PC-3 (cell line): ENCODE measurements around the gene KEAP1. TPM values are rescaled to one million over a fixed set of nuclear protein-coding genes. Genes with fewer than 3 reads are reported as not detected.
"Not testable (repeated sequence)": the region's sequence is repeated elsewhere in the genome, so short reads cannot be mapped to it uniquely, and the experiment has no call there.

Source experiments
- ATAC-seq: fragments of 200-7000 bp; cut with Tn5 transposase; 2 replicates; pipeline ENCODE4 v1.9.1; 2020; ENCODE audit warnings: mild to moderate bottlenecking, moderate library complexity
- BruUV-seq: library from RNA; stranded (reverse); fragments of 400-500 nt; replicated peaks from 2 replicates; lab custom pipeline; 2021; lab: Mats Ljungman, UMichigan
- CTCF ChIA-PET: fragments of 300-600 bp; sonication (Branson Sonifier 250); formaldehyde crosslinking; loops from one replicate; lab custom pipeline; 2022; ENCODE audit warnings: antibody characterized with exemption; lab: Charles Lee
- POLR2A ChIA-PET: fragments of 300-600 bp; sonication (Branson Sonifier 250); formaldehyde crosslinking; loops from one replicate; lab custom pipeline; 2022; ENCODE audit warnings: antibody characterized with exemption; ENCODE audit not compliant: unreplicated experiment; lab: Charles Lee
- DNase-seq: peaks from one replicate; pipeline ENCODE4 v3.0.0-alpha.2; 2015
- H2AFZ ChIP-seq: fragments of 300-600 bp; sonication (generic); 2 replicates; pipeline ENCODE4 v1.6.0; 2016; ENCODE audit warnings: antibody characterized with exemption, low read length
- H3F3A ChIP-seq: fragments of 300-600 bp; sonication (generic); one replicate; pipeline ENCODE4 v1.6.0; 2017; ENCODE audit warnings: antibody characterized with exemption, low read length, control low read depth, mild to moderate bottlenecking; ENCODE audit not compliant: unreplicated experiment
- H3K27ac ChIP-seq: fragments of 300-600 bp; sonication (generic); 2 replicates; pipeline ENCODE4 v1.5.1; 2016; ENCODE audit warnings: mild to moderate bottlenecking, low read length
- H3K27me3 ChIP-seq: fragments of 300-600 bp; sonication (generic); 2 replicates; pipeline ENCODE4 v1.6.1; 2016; ENCODE audit warnings: low read length, mixed read lengths
- H3K36me3 ChIP-seq: fragments of 300-600 bp; sonication (generic); 2 replicates; pipeline ENCODE4 v1.6.1; 2016; ENCODE audit warnings: low read depth, mixed run types, low read length, mixed read lengths
- H3K4me1 ChIP-seq: fragments of 300-600 bp; sonication (generic); 2 replicates; pipeline ENCODE4 v1.5.1; 2016; ENCODE audit warnings: low read length; ENCODE audit not compliant: insufficient read depth
- H3K4me2 ChIP-seq: fragments of 300-600 bp; sonication (generic); 2 replicates; pipeline ENCODE4 v1.6.0; 2016; ENCODE audit warnings: low read length
- H3K4me3 ChIP-seq: fragments of 300-600 bp; sonication (generic); 2 replicates; pipeline ENCODE4 v1.5.1; 2016; ENCODE audit warnings: mild to moderate bottlenecking, low read length, mixed read lengths
- H3K79me2 ChIP-seq: fragments of 300-600 bp; sonication (generic); 2 replicates; pipeline ENCODE4 v1.6.1; 2017; ENCODE audit warnings: low read length, mixed read lengths
- H3K9ac ChIP-seq: fragments of 300-600 bp; sonication (generic); 2 replicates; pipeline ENCODE4 v1.6.0; 2016; ENCODE audit warnings: mild to moderate bottlenecking, low read length
- H3K9me2 ChIP-seq: fragments of 300-600 bp; sonication (generic); replicated peaks from 2 replicates; pipeline ENCODE4 v1.6.1; 2016; ENCODE audit warnings: mixed run types, low read length, mixed read lengths
- H3K9me3 ChIP-seq: fragments of 300-600 bp; sonication (generic); 2 replicates; pipeline ENCODE4 v1.6.1; 2016; ENCODE audit warnings: low read length, mixed read lengths
- H4K20me1 ChIP-seq: fragments of 300-600 bp; sonication (generic); 2 replicates; pipeline ENCODE4 v1.6.1; 2016; ENCODE audit warnings: low read length, mixed read lengths
- CTCF ChIP-seq: fragments of 300-600 bp; sonication (generic); conservative IDR thresholded peaks from 2 replicates; pipeline ENCODE4 v1.5.1; 2017; ENCODE audit warnings: antibody characterized with exemption, low read depth, mild to moderate bottlenecking, low read length
- EZH2 ChIP-seq: fragments of 300-600 bp; sonication (generic); IDR thresholded peaks from one replicate; pipeline ENCODE4 v1.6.1; 2017; ENCODE audit warnings: antibody characterized with exemption, mild to moderate bottlenecking, low read length; ENCODE audit not compliant: unreplicated experiment
- EZH2phosphoT487 ChIP-seq: fragments of 300-600 bp; sonication (generic); IDR thresholded peaks from 2 replicates; pipeline ENCODE4 v1.6.1; 2018; ENCODE audit warnings: mild to moderate bottlenecking, antibody characterized with exemption, low read length, borderline replicate concordance
- intact Hi-C: fragments of 100-400 bp; cut with micrococcal nuclease; formaldehyde crosslinking; loops from 2 replicates; pipeline ENCODE4 v1.9.0; 2023
- total RNA-seq: library from RNA; depleted of rRNA; stranded (reverse); fragments of >200 nt; gene quantifications from 2 replicates; pipeline ENCODE4 v1.2.3, GENCODE V29; 2014

Gene KEAP1
- total RNA-seq, 1 experiment from 2014 or later, result 151 TPM

GRCh38 chr19:10532457-10532856, 29.3 kb upstream of the KEAP1 start:
- no TSS peak for BruUV-seq
- no peaks in the 10 kb centered on the region for H3K4me1 ChIP-seq
- TF ChIP-seq CTCF (no peak), EZH2phosphoT487 (no peak), EZH2 (no peak)
- no peak overlapping the region for H3K9ac ChIP-seq
- H3K27me3 ChIP-seq, result no peaks in the 10 kb centered on the region
- ChIA-PET CTCF (no interaction called here), POLR2A (no interaction called here)
- DNase-seq (no peak), ATAC-seq (no peak)
- no peaks in the 10 kb centered on the region for H4K20me1 ChIP-seq
- no peaks in the 10 kb centered on the region for H3K79me2 ChIP-seq
- H3K4me2 ChIP-seq, result no peak overlapping the region
- no peak overlapping the region for H3K4me3 ChIP-seq
- no peaks in the 10 kb centered on the region for H3K9me3 ChIP-seq
- H3F3A ChIP-seq, result no peaks in the 10 kb centered on the region
- intact Hi-C loops, result no loop called here
- no peaks in the 10 kb centered on the region for H3K9me2 ChIP-seq
- H3K27ac ChIP-seq, result no peak overlapping the region
- no peaks in the 10 kb centered on the region for H3K36me3 ChIP-seq
- no peak overlapping the region for H2AFZ ChIP-seq

GRCh38 chr19:10526887-10527286, 23.7 kb upstream of the KEAP1 start:
- H3K36me3 ChIP-seq, intact Hi-C loops, H4K20me1 ChIP-seq, H3K27ac ChIP-seq, H3F3A ChIP-seq, H3K4me3 ChIP-seq, H3K4me1 ChIP-seq, CTCF ChIA-PET, H3K9ac ChIP-seq, H3K4me2 ChIP-seq, ATAC-seq, H3K79me2 ChIP-seq, H3K27me3 ChIP-seq, DNase-seq, H3K9me2 ChIP-seq, POLR2A ChIA-PET, BruUV-seq, H3K9me3 ChIP-seq, H2AFZ ChIP-seq: not testable (repeated sequence)

- H3K27me3 ChIP-seq, result no peaks in the 10 kb centered on the region
- ChIA-PET POLR2A (no interaction called here), CTCF (no interaction called here)
- no peaks in the 10 kb centered on the region for H3K9me2 ChIP-seq
- H3K9ac ChIP-seq, result no peak overlapping the region
- DNase-seq (no peak), ATAC-seq (no peak)
- no peaks in the 10 kb centered on the region for H3K36me3 ChIP-seq
- no peaks in the 10 kb centered on the region for H3K9me3 ChIP-seq
- H4K20me1 ChIP-seq, result no peaks in the 10 kb centered on the region
- BruUV-seq, result no TSS peak
- no peak overlapping the region for H3K4me2 ChIP-seq
- no peak for TF ChIP-seq EZH2phosphoT487
- no peak for TF ChIP-seq CTCF
- no peak for TF ChIP-seq EZH2
- intact Hi-C loops, result no loop called here
- no peaks in the 10 kb centered on the region for H3K79me2 ChIP-seq
- no peak overlapping the region for H3K4me3 ChIP-seq
- H3K4me1 ChIP-seq, result peaks cover 3% of the 10 kb centered on the region; the same call in 1 of the 2 replicates
- no peak overlapping the region for H2AFZ ChIP-seq
- no peak overlapping the region for H3K27ac ChIP-seq
- H3F3A ChIP-seq, result no peaks in the 10 kb centered on the region
These were observed 22.5 kb upstream of the KEAP1 start for GRCh38 chr19:10525636-10526035.
